HAP-1 (cell line): ENCODE data around the gene PHACTR3.

Experiments
- DNase-seq, 2 experiments: peaks; one replicate each; pipeline ENCODE4 v3.0.0-alpha.2; 2016 to 2020; ENCODE audit warnings: low spot score in 2 of 2
- H3K27me3 ChIP-seq: fragments of 250-450 bp; sonication (Bioruptor Pico); 2 replicates; pipeline ENCODE4 v1.5.1; 2020; ENCODE audit warnings: low read depth, mild to moderate bottlenecking, moderate library complexity
- H3K36me3 ChIP-seq: fragments of 250-450 bp; sonication (Bioruptor Pico); replicated peaks from 2 replicates; pipeline ENCODE4 v1.5.1; 2020; ENCODE audit warnings: mild to moderate bottlenecking
- H3K4me1 ChIP-seq: fragments of 250-450 bp; sonication (Bioruptor Pico); 2 replicates; pipeline ENCODE4 v1.5.1; 2020; ENCODE audit warnings: mild to moderate bottlenecking
- H3K4me3 ChIP-seq: fragments of 250-450 bp; sonication (Bioruptor Pico); 2 replicates; pipeline ENCODE4 v1.5.1; 2020; ENCODE audit warnings: mild to moderate bottlenecking, moderate library complexity
- H3K9me3 ChIP-seq: fragments of 250-450 bp; sonication (Bioruptor Pico); 2 replicates; pipeline ENCODE4 v1.5.1; 2020; ENCODE audit warnings: mild to moderate bottlenecking, moderate library complexity
- in situ Hi-C: fragments of 300-500 bp; cut with MboI; formaldehyde crosslinking; loops from 3 replicates; pipeline ENCODE4 v1.14.3; 2020; ENCODE audit warnings: low sequenced_read_pairs, inconsistent platforms, mixed read lengths

PHACTR3 gene

GRCh38 chr20:59825944-59826759 lies 221.8 kb downstream of the PHACTR3 start:
- H3K27me3 ChIP-seq: no peaks in the 10 kb centered on the region
- in situ Hi-C loops: no loop called here

GRCh38 chr20:59827138-59828056 lies 223.1 kb downstream of the PHACTR3 start:
- Histone ChIP-seq H3K4me3 (no peak overlapping the region), H3K9me3 (no peaks in the 10 kb centered on the region), H3K4me1 (no peaks in the 10 kb centered on the region), H3K27me3 (no peaks in the 10 kb centered on the region), H3K36me3 (no peaks in the 10 kb centered on the region)
- in situ Hi-C loops: no loop called here
- DNase-seq: no peak

More at GRCh38 chr20:59825944-59826759, 221.8 kb downstream of the PHACTR3 start:
- Histone ChIP-seq H3K4me3 (no peak overlapping the region), H3K9me3 (no peaks in the 10 kb centered on the region), H3K36me3 (no peaks in the 10 kb centered on the region), H3K4me1 (no peaks in the 10 kb centered on the region)
- DNase-seq: no peak

GRCh38 chr20:59828125-59829053 lies 224.0 kb downstream of the PHACTR3 start:
- H3K4me1 ChIP-seq: no peaks in the 10 kb centered on the region

GRCh38 chr20:59829054-59829785 lies 224.9 kb downstream of the PHACTR3 start:
- Histone ChIP-seq H3K9me3 (no peaks in the 10 kb centered on the region), H3K4me3 (no peak overlapping the region), H3K36me3 (no peaks in the 10 kb centered on the region), H3K27me3 (no peaks in the 10 kb centered on the region), H3K4me1 (no peaks in the 10 kb centered on the region)
- DNase-seq: no peak
- in situ Hi-C loops: no loop called here

More at GRCh38 chr20:59828125-59829053, 224.0 kb downstream of the PHACTR3 start:
- DNase-seq: no peak
- in situ Hi-C loops: no loop called here
- no peaks in the 10 kb centered on the region for H3K36me3 ChIP-seq
- H3K4me3 ChIP-seq: no peak overlapping the region
- H3K9me3 ChIP-seq: no peaks in the 10 kb centered on the region
- no peaks in the 10 kb centered on the region for H3K27me3 ChIP-seq

- Histone ChIP-seq H3K27me3 (no peaks in the 10 kb centered on the region), H3K4me3 (no peak overlapping the region), H3K4me1 (no peaks in the 10 kb centered on the region), H3K9me3 (no peaks in the 10 kb centered on the region), H3K36me3 (no peaks in the 10 kb centered on the region)
- in situ Hi-C loops: no loop called here
- DNase-seq: no peak
Measured at GRCh38 chr20:59829786-59830664, 225.7 kb downstream of the PHACTR3 start.

- in situ Hi-C loops: no loop called here
- H3K9me3 ChIP-seq: no peaks in the 10 kb centered on the region
- H3K4me3 ChIP-seq: no peak overlapping the region
- DNase-seq: no peak
- no peaks in the 10 kb centered on the region for H3K36me3 ChIP-seq
- H3K4me1 ChIP-seq: no peaks in the 10 kb centered on the region
- no peaks in the 10 kb centered on the region for H3K27me3 ChIP-seq
Measured at GRCh38 chr20:59830665-59831023, 226.3 kb downstream of the PHACTR3 start.

- H3K36me3 ChIP-seq: no peaks in the 10 kb centered on the region
- no peak for DNase-seq
- H3K4me3 ChIP-seq: no peak overlapping the region
- no peaks in the 10 kb centered on the region for H3K9me3 ChIP-seq
- in situ Hi-C loops: no loop called here
- H3K4me1 ChIP-seq: no peaks in the 10 kb centered on the region
- no peaks in the 10 kb centered on the region; the same call in 1 of the 2 replicates for H3K27me3 ChIP-seq
Measured at GRCh38 chr20:59831024-59831915, 226.9 kb downstream of the PHACTR3 start.

GRCh38 chr20:59831916-59832270 lies 227.6 kb downstream of the PHACTR3 start:
- Histone ChIP-seq H3K4me1 (no peaks in the 10 kb centered on the region), H3K9me3 (no peaks in the 10 kb centered on the region), H3K4me3 (no peak overlapping the region), H3K36me3 (no peaks in the 10 kb centered on the region), H3K27me3 (peaks cover 2% of the 10 kb centered on the region)
- in situ Hi-C loops: no loop called here
- DNase-seq: no peak

GRCh38 chr20:59832406-59833363 lies 228.3 kb downstream of the PHACTR3 start:
- in situ Hi-C loops: no loop called here
- DNase-seq: no peak
- H3K27me3 ChIP-seq: peaks cover 7% of the 10 kb centered on the region
- H3K4me3 ChIP-seq: no peak overlapping the region
- H3K4me1 ChIP-seq: no peaks in the 10 kb centered on the region
- no peaks in the 10 kb centered on the region for H3K9me3 ChIP-seq
- H3K36me3 ChIP-seq: no peaks in the 10 kb centered on the region

- H3K36me3 ChIP-seq: no peaks in the 10 kb centered on the region
- in situ Hi-C loops: no loop called here
- H3K4me3 ChIP-seq: no peak overlapping the region
- no peaks in the 10 kb centered on the region for H3K4me1 ChIP-seq
- DNase-seq: no peak
- peaks cover 7% of the 10 kb centered on the region for H3K27me3 ChIP-seq
- H3K9me3 ChIP-seq: no peaks in the 10 kb centered on the region
Measured at GRCh38 chr20:59835057-59835447, 230.7 kb downstream of the PHACTR3 start.
